ENCODE data around the gene COMMD1. TPM values are rescaled to one million over a fixed set of nuclear protein-coding genes. Genes with fewer than 3 reads are reported as not detected.
"Not testable (repeated sequence)": the region's sequence is repeated elsewhere in the genome, so short reads cannot be mapped to it uniquely, and the experiment has no call there.

COMMD1 gene
- total and polyA plus RNA-seq, 4 donors = 43.1 to 73.0 (median 57.2) TPM

DNA sequence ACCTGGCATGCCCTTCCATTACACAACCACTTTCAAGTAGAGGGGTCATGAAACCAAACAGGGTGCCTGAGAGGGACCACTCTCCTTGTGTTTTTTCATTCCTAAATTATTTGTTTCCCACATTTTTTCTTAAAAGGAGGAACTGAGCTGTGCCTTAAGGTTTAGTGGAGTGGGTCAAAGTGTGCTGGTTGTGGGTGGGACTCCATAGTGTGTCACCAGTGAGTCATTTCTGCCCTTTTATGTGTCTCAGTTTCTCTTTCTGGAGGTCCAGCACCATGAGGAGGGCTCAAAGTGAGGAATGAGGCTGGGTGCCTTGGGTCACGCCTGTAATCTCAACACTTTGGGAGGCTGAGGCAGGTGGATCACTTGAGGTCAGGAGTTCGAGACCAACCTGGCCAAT, 37.8 kb downstream of the COMMD1 start:
- Histone ChIP-seq H3K36me3 (ENCODE audit: control insufficient read depth, insufficient read depth, low read length) (no peaks in the 10 kb centered on the region), H3K4me3 (ENCODE audit: low read depth, low read length) (no peak overlapping the region), H3K27me3 (ENCODE audit: control insufficient read depth, insufficient read depth, low read length) (no peaks in the 10 kb centered on the region), H3K9me3 (ENCODE audit: control insufficient read depth, insufficient read depth, low read length) (no peaks in the 10 kb centered on the region), H3K27ac (ENCODE audit: low read depth, low read length) (no peak overlapping the region), H3K4me1 (ENCODE audit: control insufficient read depth, insufficient read depth, low read length) (no peaks in the 10 kb centered on the region)
- DNase-seq (ENCODE audit: low read depth in 4 of 6, low spot score in 6 of 6) = no peak
- WGBS (ENCODE audit: insufficient coverage) = 100% methylated on average over 2 of the region's 2 CpGs

DNA sequence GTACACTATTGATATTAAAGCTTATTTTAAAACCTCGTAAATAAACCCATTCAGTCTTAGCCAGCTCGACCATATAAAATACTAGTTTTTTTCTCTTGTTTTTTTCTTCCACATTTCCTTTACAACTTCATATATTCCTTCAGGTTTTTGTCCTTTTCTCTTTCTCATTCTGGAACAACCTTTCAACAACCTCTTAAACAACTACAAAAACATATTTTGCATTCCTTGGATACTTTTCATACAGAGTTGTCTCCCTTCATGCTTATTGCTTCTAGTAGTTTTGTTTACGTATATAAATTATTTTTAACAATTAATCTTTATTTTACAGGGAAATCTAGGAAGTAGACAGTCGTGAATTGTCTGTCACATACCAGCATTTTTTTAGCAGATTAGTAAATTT, 41.2 kb downstream of the COMMD1 start:
- 86% methylated on average over 2 of the region's 4 CpGs for WGBS (ENCODE audit: insufficient coverage)
- DNase-seq (ENCODE audit: low read depth in 4 of 6, low spot score in 6 of 6) = no peak
- H3K27ac ChIP-seq (ENCODE audit: low read depth, low read length) = no peak overlapping the region

DNA sequence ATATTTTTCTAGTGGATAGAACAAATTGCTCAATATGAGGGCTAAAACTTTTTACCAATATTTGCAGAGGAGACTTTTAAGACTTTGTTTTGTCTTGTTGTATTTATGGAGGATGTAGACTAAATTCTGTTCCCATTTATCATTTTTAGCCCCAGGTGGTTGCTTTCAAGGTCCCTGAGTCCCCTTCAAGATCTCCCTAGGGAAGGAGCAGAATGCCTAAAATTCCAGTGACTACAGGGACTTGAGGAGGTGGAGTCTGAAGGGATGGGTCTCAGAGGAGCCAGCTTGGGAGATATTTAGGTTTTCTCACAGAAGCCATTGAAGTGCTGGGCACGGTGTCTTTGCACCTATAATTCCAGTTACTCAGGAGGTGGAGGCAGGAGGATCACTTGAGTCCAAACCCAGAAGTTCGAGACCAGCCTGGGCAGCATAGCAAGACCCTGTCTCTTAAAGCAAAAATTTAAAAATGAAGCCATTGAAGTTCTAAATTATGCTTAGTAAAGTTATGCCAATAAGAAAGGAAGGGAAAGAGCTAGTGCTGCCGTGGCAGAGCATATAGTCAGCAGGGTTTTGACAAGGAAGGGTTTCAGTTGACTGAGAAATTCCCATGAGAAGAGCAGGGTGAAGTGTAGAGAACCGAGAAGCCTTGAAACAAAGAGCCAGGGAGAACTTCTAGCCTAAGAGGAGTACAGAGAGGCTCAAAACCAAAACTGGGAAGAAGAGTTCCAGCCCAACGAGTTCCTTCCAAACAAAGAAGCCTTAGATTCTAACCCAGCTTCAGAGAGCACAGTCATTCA, 43.4 kb downstream of the COMMD1 start:
- no peak for DNase-seq (ENCODE audit: low read depth in 4 of 6, low spot score in 6 of 6)
- no peak overlapping the region for H3K4me3 ChIP-seq (ENCODE audit: low read depth, low read length)
- H3K36me3 ChIP-seq (ENCODE audit: control insufficient read depth, insufficient read depth, low read length) = no peaks in the 10 kb centered on the region
- 83% methylated on average over 4 of the region's 5 CpGs for WGBS (ENCODE audit: insufficient coverage)
- H3K27me3 ChIP-seq (ENCODE audit: control insufficient read depth, insufficient read depth, low read length) = no peaks in the 10 kb centered on the region
- no peaks in the 10 kb centered on the region for H3K4me1 ChIP-seq (ENCODE audit: control insufficient read depth, insufficient read depth, low read length)
- H3K9me3 ChIP-seq (ENCODE audit: control insufficient read depth, insufficient read depth, low read length) = no peaks in the 10 kb centered on the region
- no peak overlapping the region for H3K27ac ChIP-seq (ENCODE audit: low read depth, low read length)

More for the DNA sequence above, 41.2 kb downstream of the COMMD1 start:
- H3K9me3 ChIP-seq (ENCODE audit: control insufficient read depth, insufficient read depth, low read length) = no peaks in the 10 kb centered on the region
- H3K4me3 ChIP-seq (ENCODE audit: low read depth, low read length) = no peak overlapping the region
- H3K36me3 ChIP-seq (ENCODE audit: control insufficient read depth, insufficient read depth, low read length) = no peaks in the 10 kb centered on the region
- no peaks in the 10 kb centered on the region for H3K27me3 ChIP-seq (ENCODE audit: control insufficient read depth, insufficient read depth, low read length)
- no peaks in the 10 kb centered on the region for H3K4me1 ChIP-seq (ENCODE audit: control insufficient read depth, insufficient read depth, low read length)

DNA sequence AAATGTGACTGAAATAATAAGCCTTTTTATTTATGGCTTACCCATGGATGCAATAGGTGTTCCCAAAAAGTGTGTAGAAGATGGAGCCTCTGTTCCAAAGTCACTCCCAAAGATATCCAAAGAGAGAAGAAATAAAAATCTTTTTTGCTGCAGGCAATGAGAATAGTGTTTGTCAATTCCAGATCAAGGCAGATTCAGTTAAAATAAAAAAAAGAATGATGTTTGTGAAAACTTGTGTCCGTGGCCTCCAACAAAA, 43.9 kb downstream of the COMMD1 start:
- no peak overlapping the region for H3K27ac ChIP-seq (ENCODE audit: low read depth, low read length)
- no peak overlapping the region for H3K4me3 ChIP-seq (ENCODE audit: low read depth, low read length)
- H3K36me3 ChIP-seq (ENCODE audit: control insufficient read depth, insufficient read depth, low read length) = no peaks in the 10 kb centered on the region
- no peak for DNase-seq (ENCODE audit: low read depth in 4 of 6, low spot score in 6 of 6)
- no peaks in the 10 kb centered on the region for H3K27me3 ChIP-seq (ENCODE audit: control insufficient read depth, insufficient read depth, low read length)
- WGBS (ENCODE audit: insufficient coverage) = 100% methylated on average over 1 of the region's 1 CpG
- no peaks in the 10 kb centered on the region for H3K4me1 ChIP-seq (ENCODE audit: control insufficient read depth, insufficient read depth, low read length)
- no peaks in the 10 kb centered on the region for H3K9me3 ChIP-seq (ENCODE audit: control insufficient read depth, insufficient read depth, low read length)

DNA sequence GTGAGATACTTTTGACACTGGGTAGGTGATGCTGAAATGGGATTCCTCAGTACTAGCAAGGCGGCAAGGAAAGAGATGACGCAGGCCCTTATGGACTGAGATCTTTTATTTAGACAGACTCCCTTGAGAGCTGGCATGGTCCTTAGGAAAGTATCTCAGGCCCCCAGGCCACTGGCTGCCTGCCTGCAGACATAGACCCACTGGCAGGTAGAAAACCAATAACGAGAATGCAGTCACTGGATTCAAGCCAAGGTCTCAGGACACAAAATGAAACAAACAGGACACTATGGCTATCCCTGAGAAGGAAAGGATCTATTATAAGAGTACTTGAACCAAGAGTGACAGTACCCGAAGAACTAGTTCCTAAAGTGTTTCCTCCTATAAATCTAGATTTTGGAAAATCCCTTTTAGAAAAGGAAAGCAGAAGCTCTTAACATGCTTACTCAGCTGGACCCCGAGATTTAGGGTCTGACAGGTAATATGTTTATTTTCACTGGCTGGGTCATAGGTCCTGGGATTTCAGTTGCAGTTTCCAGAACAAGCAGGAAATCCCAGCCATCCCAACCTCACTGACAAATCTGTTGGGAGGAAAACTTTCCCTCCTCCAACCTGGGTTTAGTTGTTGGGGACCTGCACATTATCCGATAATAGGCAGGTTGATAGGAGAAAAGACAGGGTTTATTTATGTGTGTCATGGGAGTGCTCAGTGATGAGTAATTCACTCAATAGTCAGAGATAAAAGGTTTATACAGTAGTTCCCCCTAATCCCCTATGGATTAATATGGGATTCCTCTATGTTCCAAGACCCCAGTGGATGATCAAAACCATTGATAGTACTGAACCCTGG, 44.5 kb downstream of the COMMD1 start:
- no peaks in the 10 kb centered on the region for H3K36me3 ChIP-seq (ENCODE audit: control insufficient read depth, insufficient read depth, low read length)
- H3K4me3 ChIP-seq (ENCODE audit: low read depth, low read length) = no peak overlapping the region
- H3K9me3 ChIP-seq (ENCODE audit: control insufficient read depth, insufficient read depth, low read length) = no peaks in the 10 kb centered on the region
- H3K4me1 ChIP-seq (ENCODE audit: control insufficient read depth, insufficient read depth, low read length) = no peaks in the 10 kb centered on the region
- 60% methylated on average over 2 of the region's 6 CpGs for WGBS (ENCODE audit: insufficient coverage)
- H3K27me3 ChIP-seq (ENCODE audit: control insufficient read depth, insufficient read depth, low read length) = no peaks in the 10 kb centered on the region
- DNase-seq (ENCODE audit: low read depth in 4 of 6, low spot score in 6 of 6) = peak in 2 of 6 donors; percentile 23
- no peak overlapping the region for H3K27ac ChIP-seq (ENCODE audit: low read depth, low read length)

DNA sequence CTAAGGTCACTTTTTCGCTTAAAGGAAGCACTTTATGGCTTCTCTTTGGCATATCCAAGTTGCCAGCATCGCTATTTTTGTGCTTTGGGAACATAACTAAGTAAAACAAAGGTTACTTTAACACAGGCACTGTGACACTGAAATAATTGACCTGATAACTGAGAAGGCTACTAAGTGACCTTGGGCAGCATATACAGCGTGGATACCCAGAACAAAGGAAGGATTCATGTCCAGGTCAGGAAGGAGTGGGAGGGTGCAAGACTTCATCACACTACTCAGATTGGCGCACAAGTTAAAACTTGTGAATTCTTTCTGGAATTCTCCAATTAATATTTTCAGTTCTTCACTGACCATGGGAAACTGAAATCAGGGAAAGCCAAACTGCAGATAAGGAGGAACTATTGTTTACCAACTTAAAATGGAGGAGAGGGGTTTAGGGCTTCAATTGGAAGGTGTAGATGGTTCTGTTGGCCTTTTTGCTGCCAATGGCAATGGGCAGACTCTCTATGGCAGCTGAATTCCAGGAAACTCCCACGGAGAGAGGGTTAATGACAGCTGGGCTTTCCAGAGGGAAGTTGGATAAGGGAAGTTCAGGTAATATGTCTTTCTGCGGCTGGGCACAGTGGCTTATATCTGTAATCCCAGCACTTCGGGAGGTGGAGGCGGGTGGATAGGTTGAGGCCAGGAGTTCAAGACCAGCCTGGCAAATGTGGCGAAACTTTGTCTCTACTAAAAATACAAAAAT, 45.3 kb downstream of the COMMD1 start:
- DNase-seq (ENCODE audit: low read depth in 4 of 6, low spot score in 6 of 6) = no peak
- 94% methylated on average over 3 of the region's 9 CpGs for WGBS (ENCODE audit: insufficient coverage)
- H3K36me3 ChIP-seq (ENCODE audit: control insufficient read depth, insufficient read depth, low read length) = no peaks in the 10 kb centered on the region
- no peak overlapping the region for H3K4me3 ChIP-seq (ENCODE audit: low read depth, low read length)
- H3K27ac ChIP-seq (ENCODE audit: low read depth, low read length) = no peak overlapping the region
- H3K27me3 ChIP-seq (ENCODE audit: control insufficient read depth, insufficient read depth, low read length) = no peaks in the 10 kb centered on the region
- H3K4me1 ChIP-seq (ENCODE audit: control insufficient read depth, insufficient read depth, low read length) = no peaks in the 10 kb centered on the region
- H3K9me3 ChIP-seq (ENCODE audit: control insufficient read depth, insufficient read depth, low read length) = no peaks in the 10 kb centered on the region

DNA sequence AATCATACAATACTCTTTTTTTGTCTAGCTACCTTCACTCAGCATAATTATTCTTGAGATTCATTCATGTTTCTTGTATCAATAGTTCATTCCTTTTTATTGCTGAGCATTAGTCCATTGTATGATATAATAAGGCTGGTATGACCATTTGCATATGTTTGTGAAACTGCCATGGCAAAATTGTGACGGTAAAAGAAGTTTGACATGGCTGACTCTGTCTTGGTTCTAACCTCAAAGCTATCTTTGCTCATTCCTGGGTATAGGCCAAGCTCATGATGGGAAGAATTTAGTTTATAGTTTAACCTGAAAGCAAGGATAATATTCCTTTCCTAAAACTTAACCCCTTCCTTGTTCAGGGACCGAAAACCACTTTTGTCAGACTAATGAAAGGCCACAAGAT, 46.4 kb downstream of the COMMD1 start:
- WGBS (ENCODE audit: insufficient coverage) = no CpG with 5 or more reads among the region's 2 CpGs
- H3K27me3 ChIP-seq (ENCODE audit: control insufficient read depth, insufficient read depth, low read length) = no peaks in the 10 kb centered on the region
- H3K27ac ChIP-seq (ENCODE audit: low read depth, low read length) = no peak overlapping the region
- no peak overlapping the region for H3K4me3 ChIP-seq (ENCODE audit: low read depth, low read length)
- H3K36me3 ChIP-seq (ENCODE audit: control insufficient read depth, insufficient read depth, low read length) = no peaks in the 10 kb centered on the region
- no peaks in the 10 kb centered on the region for H3K9me3 ChIP-seq (ENCODE audit: control insufficient read depth, insufficient read depth, low read length)
- no peaks in the 10 kb centered on the region for H3K4me1 ChIP-seq (ENCODE audit: control insufficient read depth, insufficient read depth, low read length)
- no peak for DNase-seq (ENCODE audit: low read depth in 4 of 6, low spot score in 6 of 6)

DNA sequence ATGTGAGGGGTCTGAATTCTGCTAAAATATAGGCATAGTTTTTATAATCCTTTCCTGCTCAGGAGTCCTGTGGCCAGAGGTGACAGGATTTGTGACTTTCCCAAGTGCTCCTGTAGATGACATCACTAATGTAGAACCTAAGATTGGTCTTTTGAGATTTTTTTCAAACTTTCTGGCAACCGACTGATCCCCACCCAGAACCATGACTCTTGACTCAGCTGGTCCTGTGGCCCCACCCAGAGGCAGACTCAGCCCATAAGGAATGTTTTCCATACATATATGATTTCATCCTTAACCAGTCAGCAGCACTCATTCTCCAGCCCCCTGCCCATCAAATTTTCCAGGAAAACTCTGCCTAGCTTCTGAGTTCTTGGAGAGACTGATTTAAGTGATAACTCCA, 46.8 kb downstream of the COMMD1 start:
- Histone ChIP-seq H3K27ac (ENCODE audit: low read depth, low read length) (no peak overlapping the region), H3K36me3 (ENCODE audit: control insufficient read depth, insufficient read depth, low read length) (no peaks in the 10 kb centered on the region), H3K4me1 (ENCODE audit: control insufficient read depth, insufficient read depth, low read length) (no peaks in the 10 kb centered on the region), H3K9me3 (ENCODE audit: control insufficient read depth, insufficient read depth, low read length) (no peaks in the 10 kb centered on the region), H3K27me3 (ENCODE audit: control insufficient read depth, insufficient read depth, low read length) (no peaks in the 10 kb centered on the region), H3K4me3 (ENCODE audit: low read depth, low read length) (no peak overlapping the region)
- DNase-seq (ENCODE audit: low read depth in 4 of 6, low spot score in 6 of 6) = no peak
- 100% methylated on average over 1 of the region's 1 CpG for WGBS (ENCODE audit: insufficient coverage)

DNA sequence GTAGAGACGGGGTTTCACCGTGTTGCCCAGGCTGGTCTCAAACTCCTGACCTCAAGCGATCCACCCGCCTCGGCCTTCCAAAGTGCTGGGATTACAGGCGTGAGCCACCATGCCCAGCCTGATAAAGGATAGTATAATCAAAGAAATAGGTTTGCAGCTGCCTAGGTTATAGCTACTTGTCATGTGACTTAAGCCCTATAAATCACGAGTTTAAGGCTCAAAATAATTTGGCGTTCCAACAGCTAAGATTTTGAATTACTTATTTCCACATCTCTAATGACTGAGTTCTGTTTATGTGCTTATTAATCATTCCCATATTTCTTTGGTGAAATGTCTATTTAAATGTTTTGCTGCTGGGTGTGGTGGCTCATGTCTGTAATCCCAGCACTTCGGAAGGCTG, 49.4 kb downstream of the COMMD1 start:
- H3K4me3 ChIP-seq (ENCODE audit: low read depth, low read length); H3K4me1 ChIP-seq (ENCODE audit: control insufficient read depth, insufficient read depth, low read length); H3K27ac ChIP-seq (ENCODE audit: low read depth, low read length); DNase-seq (ENCODE audit: low read depth in 4 of 6, low spot score in 6 of 6); H3K36me3 ChIP-seq (ENCODE audit: control insufficient read depth, insufficient read depth, low read length); H3K9me3 ChIP-seq (ENCODE audit: control insufficient read depth, insufficient read depth, low read length); H3K27me3 ChIP-seq (ENCODE audit: control insufficient read depth, insufficient read depth, low read length): not testable (repeated sequence)
- 91% methylated on average over 6 of the region's 9 CpGs for WGBS (ENCODE audit: insufficient coverage)

Measured in spinal cord (tissue), 10 donors.